Smooth muscle cell (in vitro differentiated cells): Measurements from ENCODE around the gene OASL. TPM values are rescaled to one million over a fixed set of nuclear protein-coding genes. Genes with fewer than 3 reads are reported as not detected.
"Not testable (repeated sequence)": the region's sequence is repeated elsewhere in the genome, so short reads cannot be mapped to it uniquely, and the experiment has no call there.

Experiments used
- DNase-seq: peaks from one replicate; lab custom pipeline; 2025; ENCODE audit not compliant: unreplicated experiment; lab: John Stamatoyannopoulos, UW
- H2AFZ ChIP-seq: fragments of 200-600 bp; sonication (generic); 2 replicates; pipeline ENCODE4 v1.6.0; 2016; ENCODE audit warnings: antibody characterized with exemption, low read depth, mild to moderate bottlenecking
- H3F3A ChIP-seq: fragments of 200-600 bp; sonication (generic); 2 replicates; pipeline ENCODE4 v1.6.0; 2017; ENCODE audit warnings: antibody characterized with exemption, low read depth
- H3K27ac ChIP-seq: fragments of 200-600 bp; sonication (generic); 2 replicates; pipeline ENCODE4 v1.5.1; 2016; ENCODE audit warnings: low read depth, mild to moderate bottlenecking
- H3K27me3 ChIP-seq: fragments of 200-600 bp; sonication (generic); 2 replicates; pipeline ENCODE4 v1.6.1; 2016; ENCODE audit warnings: low read depth, mild to moderate bottlenecking
- H3K36me3 ChIP-seq: fragments of 200-600 bp; sonication (generic); 2 replicates; pipeline ENCODE4 v1.5.1; 2016; ENCODE audit warnings: low read depth
- H3K4me1 ChIP-seq: fragments of 200-600 bp; sonication (generic); 2 replicates; pipeline ENCODE4 v1.5.1; 2016; ENCODE audit warnings: low read depth
- H3K4me2 ChIP-seq: fragments of 200-600 bp; sonication (generic); 2 replicates; pipeline ENCODE4 v1.6.0; 2016; ENCODE audit warnings: mild to moderate bottlenecking
- H3K4me3 ChIP-seq: fragments of 200-600 bp; sonication (generic); 2 replicates; pipeline ENCODE4 v1.5.1; 2016; ENCODE audit warnings: mild to moderate bottlenecking
- H3K79me2 ChIP-seq: fragments of 200-600 bp; sonication (generic); 2 replicates; pipeline ENCODE4 v1.6.0; 2016; ENCODE audit warnings: low read depth, mild to moderate bottlenecking
- H3K9ac ChIP-seq: fragments of 200-600 bp; sonication (generic); 2 replicates; pipeline ENCODE4 v1.6.0; 2016; ENCODE audit warnings: low read depth
- H3K9me3 ChIP-seq: fragments of 200-600 bp; sonication (generic); replicated peaks from 2 replicates; pipeline ENCODE4 v1.5.1; 2016; ENCODE audit warnings: low read depth
- H4K20me1 ChIP-seq: fragments of 200-600 bp; sonication (generic); 2 replicates; pipeline ENCODE4 v1.6.0; 2016; ENCODE audit warnings: low read depth
- CTCF ChIP-seq: fragments of 200-600 bp; sonication (generic); IDR thresholded peaks from 2 replicates; pipeline ENCODE4 v1.5.1; 2017; ENCODE audit warnings: borderline replicate concordance, mild to moderate bottlenecking, antibody characterized with exemption; ENCODE audit not compliant: insufficient read depth, poor library complexity, severe bottlenecking
- WGBS: methylation state at CpG from one replicate; pipeline ENCODE4 v1.1.7; 2016; ENCODE audit warnings: low lambda C conversion rate; 5-methylcytosine and 5-hydroxymethylcytosine counted together
- polyA plus RNA-seq: library from polyadenylated mRNA; unstranded; fragments of >200 nt; fragmentation: Nextera tagmentation; extraction: Ambion mirVana; gene quantifications from 2 replicates; pipeline ENCODE4 v1.2.1, GENCODE V29; 2016
- total RNA-seq: library from RNA; depleted of rRNA; stranded (reverse); fragments of >200 nt; gene quantifications from 2 replicates; pipeline ENCODE4 v1.2.3, GENCODE V29; 2014

OASL gene
- total and polyA plus RNA-seq, 2 experiments from 2014 or later = not detected

DNA sequence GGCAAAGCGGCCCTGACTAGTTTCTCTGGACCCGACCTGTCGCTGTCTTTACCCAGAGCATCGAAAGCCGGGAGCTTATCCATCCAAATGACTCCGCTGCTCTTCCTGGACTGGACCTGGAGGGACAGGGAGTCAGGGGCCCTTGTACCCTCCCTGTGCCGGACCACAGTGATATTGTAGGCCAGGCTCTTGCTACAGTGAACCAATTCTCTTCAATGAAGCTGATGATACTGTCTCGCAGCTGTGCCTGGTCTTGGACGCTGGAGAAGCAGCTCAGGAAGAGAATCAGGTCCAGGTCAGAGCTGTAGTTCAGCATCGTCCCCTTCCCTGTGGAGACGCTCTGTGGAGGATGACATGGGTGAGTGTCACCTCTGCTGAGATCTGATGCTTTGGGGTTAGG is 14.7 kb upstream of the OASL start:
- H3F3A ChIP-seq = no peaks in the 10 kb centered on the region
- no peaks in the 10 kb centered on the region for H3K79me2 ChIP-seq
- no peak overlapping the region for H3K4me3 ChIP-seq
- no peaks in the 10 kb centered on the region for H3K4me1 ChIP-seq
- no peaks in the 10 kb centered on the region for H4K20me1 ChIP-seq
- DNase-seq = no peak
- H3K27me3 ChIP-seq = no peaks in the 10 kb centered on the region
- no peak overlapping the region for H3K9ac ChIP-seq
- H3K9me3 ChIP-seq = no peaks in the 10 kb centered on the region
- no peak overlapping the region for H2AFZ ChIP-seq
- TF ChIP-seq CTCF = no peak
- no peak overlapping the region for H3K27ac ChIP-seq
- H3K36me3 ChIP-seq = no peaks in the 10 kb centered on the region
- 93% methylated on average over 11 of the region's 11 CpGs for WGBS
- H3K4me2 ChIP-seq = no peak overlapping the region

- Histone ChIP-seq H2AFZ (no peak overlapping the region), H3K79me2 (no peaks in the 10 kb centered on the region), H3K27ac (no peak overlapping the region), H3F3A (no peaks in the 10 kb centered on the region), H3K9me3 (no peaks in the 10 kb centered on the region), H3K9ac (no peak overlapping the region), H4K20me1 (no peaks in the 10 kb centered on the region), H3K27me3 (peaks cover 2% of the 10 kb centered on the region), H3K36me3 (no peaks in the 10 kb centered on the region), H3K4me3 (no peak overlapping the region), H3K4me2 (no peak overlapping the region), H3K4me1 (no peaks in the 10 kb centered on the region)
- 87% methylated on average over 2 of the region's 2 CpGs for WGBS
- no peak for TF ChIP-seq CTCF
- DNase-seq = no peak
These were observed 11.7 kb upstream of the OASL start for GRCh38 chr12:121050725-121051124.

DNA sequence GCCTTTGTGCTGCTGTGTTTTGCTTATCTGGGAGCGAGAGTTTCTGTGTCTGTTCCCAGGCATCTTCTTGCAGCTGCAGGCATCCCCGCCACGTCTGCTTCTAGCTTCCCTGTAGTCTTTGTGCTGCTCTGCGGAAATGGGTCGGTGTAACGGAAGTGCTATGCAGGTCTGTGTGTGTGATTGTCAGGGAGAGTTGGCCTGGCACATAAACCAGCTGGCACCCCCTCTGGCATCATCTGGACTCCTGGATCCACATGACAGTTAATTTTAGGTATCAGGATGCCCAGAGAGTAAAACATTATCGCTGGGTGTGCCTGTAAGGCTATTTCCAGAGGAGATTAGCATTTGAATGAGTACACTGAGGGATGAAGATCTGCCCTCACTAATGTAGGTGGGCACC is 9.4 kb upstream of the OASL start:
- Histone ChIP-seq H3F3A (no peaks in the 10 kb centered on the region), H3K79me2 (no peaks in the 10 kb centered on the region), H3K36me3 (no peaks in the 10 kb centered on the region), H3K4me3 (no peak overlapping the region), H4K20me1 (no peaks in the 10 kb centered on the region), H2AFZ (no peak overlapping the region), H3K4me2 (no peak overlapping the region), H3K9ac (no peak overlapping the region), H3K4me1 (no peaks in the 10 kb centered on the region), H3K27me3 (peaks cover 13% of the 10 kb centered on the region), H3K9me3 (no peaks in the 10 kb centered on the region), H3K27ac (no peak overlapping the region)
- no peak for DNase-seq
- WGBS = 72% methylated on average over 7 of the region's 7 CpGs
- TF ChIP-seq CTCF = no peak

GRCh38 chr12:121047400-121047799 is 8.4 kb upstream of the OASL start:
- not testable (repeated sequence) for H3K27ac ChIP-seq, DNase-seq, H3K79me2 ChIP-seq, H2AFZ ChIP-seq, H3K4me1 ChIP-seq, H3K9me3 ChIP-seq, H3K4me2 ChIP-seq, H3F3A ChIP-seq, H4K20me1 ChIP-seq, H3K9ac ChIP-seq, H3K36me3 ChIP-seq, H3K4me3 ChIP-seq
- peaks cover 13% of the 10 kb centered on the region for H3K27me3 ChIP-seq
- 84% methylated on average over 12 of the region's 12 CpGs for WGBS
